Measurements from ENCODE around the gene YPEL5. TPM values are rescaled to one million over a fixed set of nuclear protein-coding genes. Genes with fewer than 3 reads are reported as not detected.

The YPEL5 gene
- total RNA-seq, 2 experiments from 2014 or later = 38.9 to 52.1 TPM

GRCh38 chr2:30108192-30108591, 38.6 kb upstream of the YPEL5 start:
- Histone ChIP-seq H3K27ac (ENCODE audit: low read depth, low read length, poor library complexity, severe bottlenecking) (no peak overlapping the region), H3K4me1 (ENCODE audit: insufficient read depth, low read length, poor library complexity, severe bottlenecking) (no peaks in the 10 kb centered on the region), H2AFZ (ENCODE audit: low read length) (no peak overlapping the region), H3K79me2 (ENCODE audit: insufficient read depth, low read depth, low read length) (no peaks in the 10 kb centered on the region), H4K20me1 (ENCODE audit: insufficient read depth, low read length) (no peaks in the 10 kb centered on the region), H3K36me3 (ENCODE audit: insufficient read depth, low read length) (no peaks in the 10 kb centered on the region), H3K9me3 (ENCODE audit: low read length) (no peaks in the 10 kb centered on the region), H3K4me3 (ENCODE audit: low read depth, low read length, poor library complexity, severe bottlenecking) (no peak overlapping the region), H3K4me2 (ENCODE audit: low read length) (no peak overlapping the region), H3K9me2 (ENCODE audit: insufficient read depth, low read length) (no peaks in the 10 kb centered on the region)
- no TSS peak for BruUV-seq (replicated peaks)
- CTCF ChIA-PET (ENCODE audit: unreplicated experiment) = no interaction called here
- TF ChIP-seq CTCF (conservative IDR thresholded peaks at IDR 0.05; ENCODE audit: low read length) (no peak), EZH2phosphoT487 (IDR thresholded peaks at IDR 0.05; ENCODE audit: borderline replicate concordance, low read depth, low read length) (no peak)
- POLR2A ChIA-PET = no interaction called here
- no peak for DNase-seq (ENCODE audit: low spot score)
- intact Hi-C loops (cut with micrococcal nuclease; ENCODE audit: unreplicated experiment) = no loop called here

GRCh38 chr2:30108851-30109250, 38.0 kb upstream of the YPEL5 start:
- Histone ChIP-seq H4K20me1 (ENCODE audit: insufficient read depth, low read length) (no peaks in the 10 kb centered on the region), H3K4me1 (ENCODE audit: insufficient read depth, low read length, poor library complexity, severe bottlenecking) (no peaks in the 10 kb centered on the region), H3K79me2 (ENCODE audit: insufficient read depth, low read depth, low read length) (no peaks in the 10 kb centered on the region), H3K9me2 (ENCODE audit: insufficient read depth, low read length) (no peaks in the 10 kb centered on the region), H3K27ac (ENCODE audit: low read depth, low read length, poor library complexity, severe bottlenecking) (no peak overlapping the region), H3K4me2 (ENCODE audit: low read length) (no peak overlapping the region), H3K9me3 (ENCODE audit: low read length) (no peaks in the 10 kb centered on the region), H3K36me3 (ENCODE audit: insufficient read depth, low read length) (no peaks in the 10 kb centered on the region), H3K4me3 (ENCODE audit: low read depth, low read length, poor library complexity, severe bottlenecking) (no peak overlapping the region), H2AFZ (ENCODE audit: low read length) (no peak overlapping the region)
- POLR2A ChIA-PET = interaction anchor here (0.7 kb wide), 1 partner anchor 68 kb away, joined by 4 read pairs; no protein-coding TSS in a partner anchor
- no peak for DNase-seq (ENCODE audit: low spot score)
- intact Hi-C loops (cut with micrococcal nuclease; ENCODE audit: unreplicated experiment) = no loop called here
- BruUV-seq (replicated peaks) = no TSS peak
- CTCF ChIA-PET (ENCODE audit: unreplicated experiment) = no interaction called here
- TF ChIP-seq EZH2phosphoT487 (IDR thresholded peaks at IDR 0.05; ENCODE audit: borderline replicate concordance, low read depth, low read length) (no peak), CTCF (conservative IDR thresholded peaks at IDR 0.05; ENCODE audit: low read length) (no peak)

DNA sequence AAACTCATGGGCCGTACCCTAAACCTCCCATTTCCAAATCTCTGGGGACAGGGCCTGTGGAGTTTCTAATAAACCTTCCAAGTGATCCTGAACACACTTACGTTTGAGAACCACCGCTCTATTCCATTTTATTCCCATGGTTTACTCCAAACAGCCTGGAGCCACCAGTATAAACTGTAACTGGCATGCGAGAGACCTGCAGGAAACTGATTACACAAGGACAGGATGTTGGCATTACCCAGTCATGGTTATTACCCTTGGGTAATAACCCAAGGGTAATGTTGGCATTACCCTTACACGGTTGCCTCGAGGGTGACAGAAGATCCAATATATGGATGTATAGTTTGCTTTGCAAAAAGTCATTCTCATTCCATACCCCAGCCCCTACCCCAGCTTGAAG, 37.0 kb upstream of the YPEL5 start:
- POLR2A ChIA-PET = interaction anchor here (0.8 to 1.1 kb wide), 3 partner anchors 8 to 18 kb away, joined by 3 to 6 read pairs (median 3); no protein-coding TSS in a partner anchor
- Histone ChIP-seq H3K9me2 (ENCODE audit: insufficient read depth, low read length) (no peaks in the 10 kb centered on the region), H3K4me3 (ENCODE audit: low read depth, low read length, poor library complexity, severe bottlenecking) (no peak overlapping the region), H3K9me3 (ENCODE audit: low read length) (no peaks in the 10 kb centered on the region), H3K27ac (ENCODE audit: low read depth, low read length, poor library complexity, severe bottlenecking) (no peak overlapping the region), H3K36me3 (ENCODE audit: insufficient read depth, low read length) (no peaks in the 10 kb centered on the region), H3K4me1 (ENCODE audit: insufficient read depth, low read length, poor library complexity, severe bottlenecking) (peaks cover 2% of the 10 kb centered on the region), H3K79me2 (ENCODE audit: insufficient read depth, low read depth, low read length) (no peaks in the 10 kb centered on the region), H2AFZ (ENCODE audit: low read length) (no peak overlapping the region), H4K20me1 (ENCODE audit: insufficient read depth, low read length) (no peaks in the 10 kb centered on the region), H3K4me2 (ENCODE audit: low read length) (no peak overlapping the region)
- DNase-seq (ENCODE audit: low spot score) = no peak
- no TSS peak for BruUV-seq (replicated peaks)
- CTCF ChIA-PET (ENCODE audit: unreplicated experiment) = no interaction called here
- intact Hi-C loops (cut with micrococcal nuclease; ENCODE audit: unreplicated experiment) = no loop called here
- TF ChIP-seq EZH2phosphoT487 (IDR thresholded peaks at IDR 0.05; ENCODE audit: borderline replicate concordance, low read depth, low read length) = no peak
- TF ChIP-seq CTCF (conservative IDR thresholded peaks at IDR 0.05; ENCODE audit: low read length) = no peak

Measured in OCI-LY7 (cell line).